ENCODE results near the gene CLIP2. TPM values are rescaled to one million over a fixed set of nuclear protein-coding genes. Genes with fewer than 3 reads are reported as not detected.
"Not testable (repeated sequence)": the region's sequence is repeated elsewhere in the genome, so short reads cannot be mapped to it uniquely, and the experiment has no call there.

CLIP2 gene
- total RNA-seq, result under 1 TPM; 0.62 to 0.74 TPM

DNA sequence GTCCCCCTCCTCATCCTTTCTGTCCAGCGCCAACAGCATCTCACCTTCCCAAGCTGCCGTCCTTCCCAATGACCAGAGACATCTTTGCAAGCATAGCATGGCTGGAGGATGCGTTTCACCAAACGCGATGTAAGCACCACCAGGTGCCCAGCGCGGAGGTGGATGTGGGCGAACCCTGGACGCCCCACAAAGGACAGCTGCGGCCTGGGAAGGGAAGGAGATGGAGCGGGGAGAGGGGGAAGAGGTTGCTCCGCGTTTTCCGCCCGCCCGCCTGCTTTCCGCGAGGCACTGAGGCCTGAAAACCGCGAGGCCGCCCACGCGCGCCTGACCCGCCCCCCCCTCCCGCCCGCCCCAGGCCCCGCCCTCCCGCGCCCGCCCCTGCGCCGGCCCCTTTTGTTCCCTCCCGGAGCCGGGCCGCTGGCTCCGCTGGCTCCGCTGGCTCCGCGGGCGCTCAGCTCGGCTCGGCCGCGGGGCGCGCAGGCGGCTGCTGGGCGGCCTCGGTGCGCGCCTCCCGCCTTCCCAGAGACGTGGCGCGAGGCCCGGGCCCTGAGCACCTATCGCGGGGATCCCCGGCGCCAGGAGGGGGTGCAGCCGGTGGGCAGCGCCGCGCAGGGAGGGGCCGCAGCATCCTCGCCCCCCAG lies at the start of gene CLIP2:
Gene CLIP2 (plus strand): TSS at position 390 of the 641 bp plus-strand sequence. CDS start 28,140 bp downstream, outside the sequence.
- peak within 1 kb of the TSS; percentile 72 for H3K4me3 Mint-ChIP-seq
- peak; percentile 78 for DNase-seq
- H3K27ac Mint-ChIP-seq, result peak within 1 kb of the TSS; percentile 25
- peaks cover 19% of the 10 kb centered on the region for H3K27me3 Mint-ChIP-seq
- no peaks in the 10 kb centered on the region for H3K36me3 Mint-ChIP-seq
- no peaks in the 10 kb centered on the region for H3K9me3 Mint-ChIP-seq
- peaks cover 14% of the 10 kb centered on the region for H3K4me1 Mint-ChIP-seq

DNA sequence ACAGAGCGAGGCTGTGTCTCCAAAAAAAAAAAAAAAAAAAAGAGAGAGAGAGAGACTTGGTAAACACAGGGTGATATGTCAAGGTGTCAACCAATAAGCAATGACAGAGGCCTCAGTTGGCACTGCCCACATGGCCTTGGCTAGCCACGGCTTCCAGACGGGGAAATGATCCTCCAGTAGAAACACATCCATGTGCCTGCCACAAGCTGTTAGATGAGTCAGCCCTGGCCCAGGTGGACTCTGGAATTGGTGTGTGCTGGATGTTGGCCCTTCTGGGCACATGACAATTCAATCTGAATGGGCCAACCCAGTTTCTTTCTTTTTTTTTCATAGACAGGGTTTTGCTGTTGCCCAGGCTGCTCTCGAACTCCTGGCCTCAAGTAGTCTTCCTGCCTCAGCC lies 48.7 kb upstream of the CLIP2 start:
- Mint-ChIP-seq H3K27ac (no peak overlapping the region), H3K27me3 (no peaks in the 10 kb centered on the region), H3K36me3 (peaks cover 25% of the 10 kb centered on the region)

DNA sequence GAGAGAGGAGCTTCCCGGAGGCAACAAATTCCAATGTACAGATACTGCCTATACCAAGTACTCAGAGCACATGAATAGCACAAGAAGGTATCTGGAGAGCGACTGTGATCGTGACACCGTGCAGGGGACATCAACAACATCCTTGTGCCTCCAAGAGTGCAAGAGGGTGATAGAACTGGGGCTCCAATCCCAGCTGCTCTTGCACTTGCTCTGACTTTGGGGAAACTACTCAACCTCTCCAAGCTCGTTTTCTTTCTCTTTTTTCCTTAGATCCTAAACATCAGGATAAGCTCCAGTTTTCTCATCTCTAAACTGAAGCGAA lies 47.1 kb upstream of the CLIP2 start:
- Mint-ChIP-seq H3K27ac (no peak overlapping the region), H3K36me3 (peaks cover 27% of the 10 kb centered on the region), H3K4me1 (peaks cover 1% of the 10 kb centered on the region), H3K27me3 (no peaks in the 10 kb centered on the region), H3K9me3 (no peaks in the 10 kb centered on the region), H3K4me3 (no peak overlapping the region)
- DNase-seq, result no peak

More for the DNA sequence above, 48.7 kb upstream of the CLIP2 start:
- Mint-ChIP-seq H3K9me3 (no peaks in the 10 kb centered on the region), H3K4me3 (no peak overlapping the region), H3K4me1 (no peaks in the 10 kb centered on the region)
- DNase-seq, result no peak

DNA sequence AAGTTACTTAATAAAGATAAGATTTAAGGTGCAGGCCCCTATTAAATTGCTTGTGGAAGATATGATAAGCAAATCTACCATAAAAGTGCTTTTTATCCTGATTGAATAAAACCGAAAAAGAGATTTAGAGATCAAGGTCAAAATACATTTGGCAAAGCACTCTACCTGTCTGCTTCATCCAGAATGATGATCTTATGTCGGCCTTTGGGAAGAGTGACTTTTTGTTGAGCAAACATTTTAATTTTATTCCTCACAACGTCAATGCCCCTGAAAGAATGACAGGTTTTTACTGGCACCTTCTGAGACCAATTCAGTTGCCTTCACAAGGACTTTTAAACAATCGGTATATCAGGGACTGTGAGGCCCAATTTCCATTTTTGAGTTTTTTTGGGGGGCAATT lies 42.7 kb upstream of the CLIP2 start:
- Mint-ChIP-seq H3K4me1 (peaks cover 5% of the 10 kb centered on the region), H3K27ac (no peak overlapping the region), H3K27me3 (no peaks in the 10 kb centered on the region), H3K9me3 (no peaks in the 10 kb centered on the region), H3K4me3 (no peak overlapping the region), H3K36me3 (peaks cover 35% of the 10 kb centered on the region)
- DNase-seq, result no peak

DNA sequence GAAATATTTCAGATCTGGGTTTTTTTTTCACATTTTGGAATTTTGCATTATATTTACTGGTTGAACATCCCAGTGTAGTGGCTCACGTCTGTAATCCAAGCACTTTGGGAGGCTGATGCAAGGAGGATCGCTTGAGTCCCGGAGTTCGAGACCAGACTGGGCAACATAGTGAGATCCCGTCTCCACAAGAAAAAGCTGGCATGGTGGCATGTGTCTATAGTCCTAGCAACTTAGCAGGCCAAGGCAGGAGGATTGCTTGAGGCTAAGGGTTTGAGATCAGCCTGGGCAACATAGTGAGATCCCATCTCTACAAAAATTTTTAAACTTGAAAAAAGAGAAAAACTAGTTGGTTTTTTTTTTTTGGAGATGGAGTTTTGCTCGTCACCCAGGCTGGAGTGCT lies 41.1 kb upstream of the CLIP2 start:
- Mint-ChIP-seq H3K4me3 (no peak overlapping the region), H3K27me3 (no peaks in the 10 kb centered on the region), H3K4me1 (peaks cover 12% of the 10 kb centered on the region), H3K27ac (no peak overlapping the region), H3K36me3 (peaks cover 41% of the 10 kb centered on the region), H3K9me3 (no peaks in the 10 kb centered on the region)
- DNase-seq, result no peak

DNA sequence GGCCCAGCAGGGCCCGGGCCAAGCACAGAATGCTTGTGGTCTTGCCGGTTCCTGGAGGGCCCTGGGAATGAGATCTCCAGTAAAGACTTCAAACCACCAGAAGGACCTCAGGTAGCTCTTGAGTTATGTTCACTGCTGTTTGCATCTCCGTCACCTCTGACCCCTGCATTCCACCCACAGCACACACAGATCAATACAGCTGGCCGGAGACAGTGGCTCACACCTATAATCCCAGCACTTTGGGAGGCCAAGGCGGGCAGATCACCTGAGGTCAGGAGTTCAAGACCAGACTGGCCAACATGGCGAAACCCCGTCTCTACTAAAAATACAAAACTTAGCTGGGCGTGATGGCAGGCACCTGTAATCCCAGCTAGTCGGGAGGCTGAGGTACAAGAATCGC lies 40.1 kb upstream of the CLIP2 start:
- not testable (repeated sequence) for H3K27me3 Mint-ChIP-seq, H3K27ac Mint-ChIP-seq, H3K9me3 Mint-ChIP-seq, DNase-seq, H3K4me3 Mint-ChIP-seq
- Mint-ChIP-seq H3K36me3 (peaks cover 47% of the 10 kb centered on the region), H3K4me1 (peaks cover 12% of the 10 kb centered on the region)

DNA sequence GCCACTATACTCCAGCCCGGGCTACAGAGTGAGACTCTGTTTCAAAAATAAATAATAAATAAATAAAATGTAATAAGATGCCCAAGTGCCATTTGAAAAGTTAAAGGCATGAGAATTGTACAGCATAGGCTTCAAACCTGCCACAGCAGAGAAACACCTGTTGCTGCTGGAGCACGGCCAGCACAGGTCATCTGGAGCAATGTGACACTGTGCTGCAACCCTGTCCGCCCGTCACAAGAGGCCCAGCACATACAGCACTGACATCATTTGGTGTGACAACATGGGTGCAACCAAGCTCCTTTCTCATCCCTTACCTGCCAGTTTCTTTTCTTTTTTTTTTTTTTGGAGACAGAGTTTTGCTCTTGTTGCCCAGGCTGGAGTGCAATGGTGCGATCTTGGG lies 36.3 kb upstream of the CLIP2 start:
- H3K9me3 Mint-ChIP-seq, result no peaks in the 10 kb centered on the region
- no peaks in the 10 kb centered on the region for H3K27me3 Mint-ChIP-seq
- H3K27ac Mint-ChIP-seq, result no peak overlapping the region
- H3K4me1 Mint-ChIP-seq, result peaks cover 16% of the 10 kb centered on the region
- peak overlapping the region; percentile 97 for H3K4me3 Mint-ChIP-seq
- no peak for DNase-seq
- H3K36me3 Mint-ChIP-seq, result peaks cover 44% of the 10 kb centered on the region

DNA sequence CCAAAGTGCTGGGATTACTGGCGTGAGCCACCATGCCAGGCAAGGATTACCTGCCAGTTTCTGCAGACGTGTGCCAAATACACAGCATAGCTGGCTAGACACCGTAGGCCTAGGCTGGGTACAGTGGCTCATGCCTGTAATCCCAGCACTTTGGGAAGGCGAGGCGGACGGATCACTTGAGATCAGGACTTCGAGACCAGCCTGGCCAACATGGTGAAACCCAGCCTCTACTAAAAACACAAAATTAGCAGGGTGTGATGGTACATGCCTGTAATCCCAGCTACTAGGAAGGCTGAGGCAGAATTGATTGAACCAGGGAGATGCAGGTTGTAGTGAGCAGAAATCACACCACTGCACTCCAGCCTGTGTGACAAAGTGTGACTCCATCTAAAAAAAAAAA lies 35.9 kb upstream of the CLIP2 start:
- Mint-ChIP-seq H3K27ac (peak overlapping the region; percentile 96), H3K9me3 (no peaks in the 10 kb centered on the region), H3K4me3 (peak overlapping the region; percentile 97), H3K36me3 (peaks cover 42% of the 10 kb centered on the region), H3K27me3 (no peaks in the 10 kb centered on the region), H3K4me1 (peaks cover 16% of the 10 kb centered on the region)
- DNase-seq, result no peak

DNA sequence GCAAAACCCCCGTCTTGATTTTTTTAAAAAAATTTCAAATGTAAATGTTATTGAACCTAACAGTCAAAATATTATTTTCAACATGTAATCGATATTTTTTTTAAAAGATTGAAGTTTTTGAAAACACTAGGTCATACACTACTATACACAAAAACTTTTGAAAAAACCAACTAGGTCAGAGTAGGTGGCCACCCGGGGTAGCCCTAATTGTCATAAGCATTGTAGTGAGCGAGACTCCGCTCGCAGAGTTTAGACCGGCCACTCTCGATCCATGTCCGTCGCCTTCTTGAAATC lies 35.4 kb upstream of the CLIP2 start:
- Mint-ChIP-seq H3K27ac (peak overlapping the region; percentile 96), H3K36me3 (peaks cover 38% of the 10 kb centered on the region), H3K27me3 (no peaks in the 10 kb centered on the region), H3K4me3 (peak overlapping the region; percentile 97), H3K9me3 (no peaks in the 10 kb centered on the region), H3K4me1 (peaks cover 16% of the 10 kb centered on the region)
- no peak for DNase-seq

DNA sequence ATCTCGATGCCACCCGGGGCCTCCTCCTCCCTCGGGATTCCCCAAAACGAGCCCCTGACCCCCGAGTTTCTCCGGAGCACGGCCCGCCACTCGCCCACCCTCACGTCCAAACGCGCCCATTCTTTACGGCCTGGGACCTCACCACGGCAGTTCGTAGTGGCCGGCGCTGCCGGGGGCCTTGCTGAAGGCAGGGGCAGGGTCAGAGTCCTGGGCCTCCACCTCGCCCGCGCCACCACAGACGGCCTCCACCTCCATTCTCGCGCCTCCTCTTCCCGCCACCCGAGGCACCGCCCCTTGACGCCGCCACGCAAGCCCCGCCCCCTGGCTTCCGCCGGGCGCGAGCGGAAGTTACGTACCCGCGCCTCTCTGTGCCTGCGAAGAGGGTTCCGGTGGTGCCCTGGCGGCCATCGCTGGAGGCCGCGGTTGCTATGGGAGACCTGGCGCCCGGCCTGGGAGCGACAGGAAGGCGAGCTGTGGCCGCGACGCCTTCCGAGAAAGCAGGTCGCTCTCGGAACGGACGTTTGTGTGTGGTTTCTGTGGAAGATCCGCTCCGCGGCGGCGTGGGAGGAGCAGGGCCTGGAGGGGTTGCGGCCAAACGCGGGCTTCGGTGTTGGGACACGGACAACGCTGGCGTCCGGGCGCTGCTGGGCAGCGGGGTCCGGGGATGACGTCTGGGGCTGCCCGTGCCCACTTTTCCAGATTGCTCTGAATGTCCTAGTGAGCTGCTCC lies 34.9 kb upstream of the CLIP2 start, which contains the start of gene RFC2:
Gene RFC2 (minus strand): TSS at position 271 of the 729 bp plus-strand sequence. CDS start 16 bp downstream, at position 255.
- H3K4me3 Mint-ChIP-seq, result peak within 1 kb of the TSS; percentile 97
- H3K9me3 Mint-ChIP-seq, result no peaks in the 10 kb centered on the region
- peaks cover 34% of the 10 kb centered on the region for H3K36me3 Mint-ChIP-seq
- peaks cover 16% of the 10 kb centered on the region for H3K4me1 Mint-ChIP-seq
- peak; percentile 99 for DNase-seq
- H3K27me3 Mint-ChIP-seq, result no peaks in the 10 kb centered on the region
- H3K27ac Mint-ChIP-seq, result peak within 1 kb of the TSS; percentile 96

DNA sequence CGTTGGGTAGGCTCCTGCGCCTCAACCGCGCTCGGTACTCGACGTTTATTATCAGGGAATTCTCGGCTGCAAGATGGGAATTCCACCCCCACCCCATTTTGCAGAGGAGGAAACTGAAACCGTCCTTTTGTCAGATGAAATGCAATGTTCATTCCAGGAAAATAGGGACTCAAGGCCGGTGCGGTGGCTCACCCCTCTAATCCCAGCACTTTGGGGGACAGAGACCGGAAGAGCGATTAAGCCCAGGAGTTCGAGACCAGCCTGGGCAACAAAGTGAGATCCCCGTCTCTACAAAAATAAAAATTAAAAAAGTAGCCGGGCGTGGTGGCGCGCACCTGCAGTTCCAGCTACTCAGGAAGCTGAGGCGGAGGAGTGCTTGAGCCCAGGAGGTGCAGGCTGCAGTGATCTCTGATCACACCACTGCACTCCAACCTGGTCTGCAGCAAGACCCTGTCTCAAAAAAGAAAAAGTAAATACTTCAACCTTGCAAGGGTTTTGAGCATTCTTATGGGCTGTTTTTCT lies 34.3 kb upstream of the CLIP2 start:
- Mint-ChIP-seq H3K4me1 (peaks cover 16% of the 10 kb centered on the region), H3K27ac (peak overlapping the region; percentile 96), H3K9me3 (no peaks in the 10 kb centered on the region), H3K4me3 (peak overlapping the region; percentile 97), H3K36me3 (peaks cover 30% of the 10 kb centered on the region), H3K27me3 (no peaks in the 10 kb centered on the region)
- DNase-seq, result peak; percentile 7

DNA sequence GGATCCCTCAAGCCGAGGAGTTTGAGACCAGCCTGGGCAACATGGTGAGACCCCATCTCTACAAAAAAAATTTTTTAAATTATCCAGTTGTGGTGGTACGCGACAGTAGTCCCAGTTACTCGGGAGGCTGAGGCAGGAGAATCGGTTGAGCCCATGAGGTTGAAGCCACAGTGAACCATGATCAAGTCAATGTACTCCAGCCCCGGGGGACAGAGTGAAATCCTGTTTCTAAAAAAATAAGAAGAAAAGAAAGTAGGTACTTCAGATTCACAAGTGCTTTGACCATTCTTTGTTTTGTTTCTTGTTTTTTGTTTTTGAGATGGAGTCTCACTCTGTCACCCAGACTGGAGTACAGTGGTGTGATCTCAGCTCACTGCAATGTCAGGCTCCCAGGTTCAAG lies 33.7 kb upstream of the CLIP2 start:
- H3K4me1 Mint-ChIP-seq, result peaks cover 14% of the 10 kb centered on the region
- peaks cover 26% of the 10 kb centered on the region for H3K36me3 Mint-ChIP-seq
- not testable (repeated sequence) for H3K27me3 Mint-ChIP-seq, DNase-seq, H3K9me3 Mint-ChIP-seq
- peak overlapping the region; percentile 50 for H3K4me3 Mint-ChIP-seq
- H3K27ac Mint-ChIP-seq, result peak overlapping the region; percentile 96

DNA sequence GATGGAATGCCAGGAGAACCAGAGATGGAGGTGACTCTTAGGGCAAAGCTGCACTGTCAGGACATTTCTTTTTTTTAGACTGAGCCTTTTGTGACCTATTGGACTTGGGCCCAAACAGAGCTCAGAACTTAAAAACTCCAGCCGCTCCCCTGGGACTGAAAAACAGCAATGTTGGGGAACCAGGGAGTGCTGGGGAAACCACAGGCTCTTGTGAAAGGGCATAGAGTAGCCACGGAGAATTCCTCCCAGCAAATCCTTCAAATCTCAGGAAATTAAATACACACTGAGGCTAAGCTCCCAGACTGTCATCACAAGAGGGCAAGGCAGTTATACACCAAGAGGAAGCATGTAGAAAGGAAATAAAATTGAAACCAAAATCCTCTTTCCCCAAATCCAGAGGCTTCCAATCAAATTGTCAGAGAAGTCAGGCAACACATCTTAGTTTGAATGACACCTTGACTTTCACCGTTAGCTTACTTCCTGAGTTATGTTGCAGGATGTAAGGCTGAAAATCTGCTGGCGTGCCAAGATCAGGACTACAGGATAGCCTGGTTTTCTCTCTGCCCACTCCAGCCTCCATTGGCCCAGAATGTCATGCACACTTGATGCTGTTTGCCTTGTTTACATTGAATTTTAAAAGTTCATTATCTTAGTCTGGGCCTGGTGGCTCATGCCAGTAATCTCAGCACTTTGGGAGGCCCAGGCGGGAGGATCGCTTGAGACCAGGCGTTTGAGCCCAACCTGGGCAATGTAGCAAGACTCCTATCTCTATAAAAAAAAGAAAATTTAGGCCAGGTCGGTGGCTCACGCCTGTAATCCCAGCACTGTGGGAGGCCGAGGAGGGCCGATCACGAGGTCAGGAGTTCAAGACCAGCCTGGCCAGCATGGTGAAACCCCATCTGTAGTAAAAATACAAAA lies 32.5 kb upstream of the CLIP2 start:
- no peak for DNase-seq
- H3K27me3 Mint-ChIP-seq, result no peaks in the 10 kb centered on the region
- H3K4me1 Mint-ChIP-seq, result peaks cover 13% of the 10 kb centered on the region
- H3K27ac Mint-ChIP-seq, result peak overlapping the region; percentile 21
- H3K4me3 Mint-ChIP-seq, result peak overlapping the region; percentile 54
- peaks cover 20% of the 10 kb centered on the region for H3K36me3 Mint-ChIP-seq
- no peaks in the 10 kb centered on the region for H3K9me3 Mint-ChIP-seq

DNA sequence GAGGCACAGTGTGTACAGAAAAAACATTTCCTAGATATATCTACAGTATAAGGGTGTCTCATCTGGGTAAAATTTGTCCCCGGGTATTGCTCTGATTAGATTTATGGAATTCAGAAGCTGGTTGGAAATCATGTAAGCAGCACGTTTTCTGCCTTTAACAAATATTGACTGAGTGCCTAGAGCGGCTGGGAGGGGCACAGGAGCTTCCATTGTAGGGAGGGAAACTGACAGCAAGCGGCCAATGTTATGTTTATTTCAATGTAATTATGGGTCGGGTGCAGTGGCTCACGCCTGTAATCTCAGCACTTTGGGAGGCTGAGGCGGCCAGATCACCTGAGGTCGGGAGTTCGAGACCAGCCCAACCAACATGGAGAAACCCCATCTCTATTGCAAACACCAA lies 30.6 kb upstream of the CLIP2 start:
- peaks cover 5% of the 10 kb centered on the region for H3K4me1 Mint-ChIP-seq
- H3K36me3 Mint-ChIP-seq, result peaks cover 6% of the 10 kb centered on the region
- DNase-seq, result no peak
- H3K9me3 Mint-ChIP-seq, result no peaks in the 10 kb centered on the region
- no peak overlapping the region for H3K27ac Mint-ChIP-seq
- no peak overlapping the region for H3K4me3 Mint-ChIP-seq
- peaks cover 4% of the 10 kb centered on the region for H3K27me3 Mint-ChIP-seq
